IPS-18c (cell line): ENCODE measurements around the gene B4GALT3.
A peak's percentile ranks its signal among the peaks of the same experiment; 100 is the strongest.

Source experiments
- H3K4me3 ChIP-seq: 2 replicates; pipeline ENCODE4 v1.7.0; 2013; ENCODE audit warnings: low read depth, mild to moderate bottlenecking, low read length, moderate library complexity; ENCODE audit not compliant: insufficient read depth
- H3K9me3 ChIP-seq: one replicate; pipeline ENCODE4 v1.6.1; 2013; ENCODE audit warnings: mild to moderate bottlenecking, low read length, moderate library complexity; ENCODE audit not compliant: control insufficient read depth, insufficient read depth

Gene B4GALT3

DNA sequence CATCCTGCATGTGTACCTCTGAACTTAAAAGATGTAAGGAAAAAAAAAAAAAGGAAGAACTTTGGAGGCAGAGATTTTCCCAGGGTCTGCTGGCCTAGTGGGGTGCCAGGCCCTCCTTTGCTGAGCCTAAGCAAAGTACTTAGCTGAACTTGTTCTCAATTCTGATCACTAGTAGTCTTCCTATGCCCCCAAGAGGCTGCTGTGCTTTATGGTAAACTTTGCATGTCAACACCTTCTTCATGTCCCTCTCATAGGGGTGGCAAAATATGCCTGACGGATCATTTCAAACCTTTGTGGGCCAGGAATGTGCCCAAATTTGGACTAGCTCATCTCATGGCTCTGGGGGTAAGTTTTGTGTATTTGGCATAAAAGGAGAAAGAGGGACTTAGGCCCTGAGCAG, 19.4 kb downstream of the B4GALT3 start:
- no peak overlapping the region for H3K4me3 ChIP-seq
- no peaks in the 10 kb centered on the region for H3K9me3 ChIP-seq

DNA sequence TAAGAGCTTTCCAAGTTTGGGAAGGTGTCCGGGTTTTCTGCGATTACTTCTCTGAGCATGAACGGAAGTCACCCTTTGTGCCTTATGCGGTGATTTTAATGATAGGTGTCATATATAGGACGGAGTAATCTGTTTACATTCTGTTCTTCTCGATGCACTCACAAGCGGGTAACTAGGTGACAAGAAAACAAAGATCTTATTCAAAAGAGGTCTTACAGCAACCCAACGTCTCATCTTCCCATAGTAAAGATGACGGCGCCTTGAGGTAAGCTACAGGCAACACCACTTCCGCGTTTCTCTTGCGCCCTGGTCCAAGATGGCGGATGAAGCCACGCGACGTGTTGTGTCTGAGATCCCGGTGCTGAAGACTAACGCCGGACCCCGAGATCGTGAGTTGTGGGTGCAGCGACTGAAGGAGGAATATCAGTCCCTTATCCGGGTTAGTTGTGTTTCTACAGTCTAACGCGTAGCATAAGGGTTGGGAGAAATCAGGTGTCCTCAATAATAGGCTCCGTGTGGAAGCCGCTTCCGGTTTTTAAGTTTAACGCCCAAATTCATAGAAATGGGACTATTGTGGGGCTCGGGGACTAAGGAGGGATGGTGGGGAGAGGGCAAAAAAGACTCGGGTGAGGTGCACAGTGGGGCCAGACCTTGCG, 23.5 kb downstream of the B4GALT3 start, which contains the start of gene UFC1:
Gene UFC1, plus strand, starts transcription at position 297 of the 656 bp plus-strand sequence. Its CDS starts 20 bp downstream, at position 317.
- Histone ChIP-seq H3K9me3 (no peaks in the 10 kb centered on the region), H3K4me3 (peak within 1 kb of the TSS; percentile 62)

DNA sequence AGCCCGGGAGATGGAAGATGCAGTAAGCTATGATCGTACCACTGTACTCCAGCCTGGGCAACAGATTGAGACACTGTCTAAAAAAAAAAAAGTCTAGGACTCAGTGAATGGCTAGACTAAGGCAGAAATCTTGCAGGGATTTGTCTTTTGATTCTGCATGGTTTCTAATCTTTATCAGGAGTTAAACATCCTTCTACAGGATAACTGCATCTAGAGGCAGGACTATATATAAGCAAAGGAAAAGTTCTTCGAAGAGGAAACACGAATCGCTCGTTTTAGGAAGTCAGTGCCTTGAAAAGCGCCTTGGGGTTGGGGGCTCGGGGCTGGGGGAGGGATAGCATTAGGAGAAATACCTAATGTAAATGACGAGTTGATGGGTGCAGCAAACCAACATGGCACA, 24.1 kb downstream of the B4GALT3 start:
- H3K9me3 ChIP-seq = no peaks in the 10 kb centered on the region
- H3K4me3 ChIP-seq = no peak overlapping the region

DNA sequence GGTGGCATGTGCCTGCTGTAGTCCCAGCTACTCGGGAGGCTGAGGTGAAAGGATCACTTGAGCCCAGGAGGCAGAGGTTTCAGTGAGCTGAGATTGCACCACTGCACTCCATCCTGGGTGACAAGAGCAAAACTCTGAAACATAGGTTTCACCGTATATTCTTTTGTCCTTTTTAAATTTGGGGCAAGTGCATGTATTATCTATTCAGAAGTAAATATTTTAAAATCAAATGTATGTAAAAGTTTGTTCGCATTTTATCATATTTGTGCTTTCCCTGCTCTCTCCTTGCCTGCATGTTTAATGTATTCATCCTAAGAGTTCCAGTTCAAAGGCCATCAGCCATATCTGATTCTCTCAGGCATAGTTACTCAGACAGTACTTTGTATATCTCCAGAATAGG, 31.5 kb downstream of the B4GALT3 start:
- no peaks in the 10 kb centered on the region for H3K9me3 ChIP-seq
- no peak overlapping the region for H3K4me3 ChIP-seq

DNA sequence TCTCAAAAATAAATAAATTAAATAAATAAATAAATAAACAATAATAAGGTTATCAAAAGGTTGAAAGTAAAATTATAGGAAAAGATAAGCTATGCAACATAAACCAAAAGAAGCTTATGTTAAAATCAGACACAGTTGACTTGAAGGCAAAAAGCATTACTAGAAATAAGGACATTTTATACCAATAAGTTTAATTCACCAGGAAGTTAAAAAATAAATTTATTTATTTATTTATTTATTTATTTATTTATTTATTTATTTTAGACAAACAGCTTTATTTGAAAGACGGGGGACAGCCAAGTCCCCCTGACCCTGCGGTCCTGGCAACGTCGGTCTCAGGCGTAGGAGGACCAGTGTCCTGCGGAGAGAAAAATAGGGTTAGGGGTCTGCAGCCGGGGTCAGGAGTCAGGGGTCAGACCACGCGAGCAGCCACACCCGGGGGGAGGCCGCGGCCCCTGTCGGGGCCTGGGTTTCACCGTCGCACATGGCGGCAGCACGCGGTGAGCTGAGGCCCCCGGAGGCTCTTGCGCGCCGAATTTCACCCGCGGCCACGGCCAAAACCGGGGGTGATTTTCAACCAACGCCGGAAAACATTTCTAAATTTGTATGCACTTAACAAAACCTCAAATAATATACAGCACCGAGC, 36.4 kb downstream of the B4GALT3 start:
- Histone ChIP-seq H3K4me3 (no peak overlapping the region), H3K9me3 (no peaks in the 10 kb centered on the region)

DNA sequence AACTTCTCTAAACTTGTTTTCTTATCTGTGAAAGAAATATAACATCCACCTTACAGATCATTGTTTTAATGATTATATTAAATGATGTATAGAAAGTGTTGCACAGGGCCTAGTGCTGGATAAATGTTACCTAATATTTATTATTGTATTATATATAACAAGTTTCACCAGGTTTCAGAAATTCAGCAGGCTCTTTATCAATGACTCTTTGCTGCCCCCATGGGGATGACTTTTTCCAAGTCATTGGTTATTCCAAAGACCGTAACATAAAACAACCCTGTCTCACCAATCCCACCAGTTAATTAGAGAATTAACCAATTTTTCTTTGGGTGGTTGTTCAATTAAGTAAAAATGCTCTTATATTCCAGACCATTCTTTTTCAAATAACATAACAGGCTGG, 37.5 kb downstream of the B4GALT3 start:
- H3K4me3 ChIP-seq = no peak overlapping the region
- H3K9me3 ChIP-seq = no peaks in the 10 kb centered on the region

DNA sequence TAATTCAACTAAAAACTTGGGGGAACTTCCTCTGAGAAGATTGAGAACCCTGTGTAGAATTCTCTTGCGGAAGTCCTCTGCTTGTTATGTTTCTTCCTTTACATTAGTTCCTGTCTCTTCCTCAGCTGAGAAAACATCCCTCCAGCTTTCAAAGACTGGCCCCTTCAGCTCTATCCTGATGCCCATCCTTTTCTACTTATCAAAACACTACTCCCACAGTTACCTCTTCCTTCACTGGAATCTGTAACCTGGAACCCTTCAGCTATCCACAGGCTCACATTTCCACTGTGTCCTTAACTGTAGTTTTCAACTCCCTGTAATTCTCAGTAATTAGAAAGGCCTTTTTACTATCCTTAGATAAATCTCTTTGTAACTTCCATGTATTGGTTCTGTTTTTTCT, 38.9 kb downstream of the B4GALT3 start:
- Histone ChIP-seq H3K4me3 (no peak overlapping the region), H3K9me3 (no peaks in the 10 kb centered on the region)

DNA sequence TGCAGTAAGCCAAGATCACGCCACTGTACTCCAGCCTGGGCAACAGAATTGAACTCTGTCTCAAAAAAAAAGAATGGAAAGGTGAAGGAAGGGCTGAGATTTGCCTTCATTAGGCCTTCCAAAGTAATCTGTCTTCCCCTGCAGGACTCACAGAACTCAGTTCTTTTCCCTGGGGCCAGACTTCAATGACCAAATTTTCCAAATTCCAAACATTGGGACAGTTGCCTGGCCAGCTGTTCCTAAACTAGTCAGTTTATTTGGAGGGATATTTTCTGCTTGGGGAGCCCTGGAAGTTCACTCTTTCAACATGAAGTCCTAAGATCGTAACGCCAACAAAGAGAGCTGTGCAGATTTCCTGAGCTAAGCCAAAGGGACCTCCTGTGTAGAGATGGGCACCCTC, 39.4 kb downstream of the B4GALT3 start:
- Histone ChIP-seq H3K9me3 (no peaks in the 10 kb centered on the region), H3K4me3 (no peak overlapping the region)

DNA sequence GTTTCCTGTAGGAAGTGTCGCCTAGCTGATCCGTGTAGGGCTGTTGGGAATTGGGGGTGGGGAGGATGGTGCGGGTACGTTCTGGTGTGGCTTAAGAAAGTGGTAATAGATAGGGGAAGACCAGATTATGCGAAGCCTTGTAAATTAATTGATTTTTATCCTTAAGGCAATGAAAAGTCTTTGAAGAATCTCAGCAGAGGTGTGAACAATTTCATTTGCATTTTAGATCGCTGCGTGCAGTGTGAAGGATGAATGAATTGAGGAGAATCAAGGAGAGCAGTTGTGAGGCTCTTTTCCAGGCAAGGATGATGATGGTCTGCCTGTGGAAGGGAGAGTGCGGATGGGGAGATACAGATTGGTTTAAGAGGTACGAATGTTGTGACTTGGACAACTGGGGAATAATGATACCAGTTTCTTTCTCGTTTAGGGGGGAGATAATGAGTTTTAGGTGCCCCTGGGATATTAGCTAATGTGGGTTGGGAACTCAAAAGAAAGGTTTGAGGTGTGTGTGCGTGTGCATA, 44.0 kb downstream of the B4GALT3 start:
- no peaks in the 10 kb centered on the region for H3K9me3 ChIP-seq

DNA sequence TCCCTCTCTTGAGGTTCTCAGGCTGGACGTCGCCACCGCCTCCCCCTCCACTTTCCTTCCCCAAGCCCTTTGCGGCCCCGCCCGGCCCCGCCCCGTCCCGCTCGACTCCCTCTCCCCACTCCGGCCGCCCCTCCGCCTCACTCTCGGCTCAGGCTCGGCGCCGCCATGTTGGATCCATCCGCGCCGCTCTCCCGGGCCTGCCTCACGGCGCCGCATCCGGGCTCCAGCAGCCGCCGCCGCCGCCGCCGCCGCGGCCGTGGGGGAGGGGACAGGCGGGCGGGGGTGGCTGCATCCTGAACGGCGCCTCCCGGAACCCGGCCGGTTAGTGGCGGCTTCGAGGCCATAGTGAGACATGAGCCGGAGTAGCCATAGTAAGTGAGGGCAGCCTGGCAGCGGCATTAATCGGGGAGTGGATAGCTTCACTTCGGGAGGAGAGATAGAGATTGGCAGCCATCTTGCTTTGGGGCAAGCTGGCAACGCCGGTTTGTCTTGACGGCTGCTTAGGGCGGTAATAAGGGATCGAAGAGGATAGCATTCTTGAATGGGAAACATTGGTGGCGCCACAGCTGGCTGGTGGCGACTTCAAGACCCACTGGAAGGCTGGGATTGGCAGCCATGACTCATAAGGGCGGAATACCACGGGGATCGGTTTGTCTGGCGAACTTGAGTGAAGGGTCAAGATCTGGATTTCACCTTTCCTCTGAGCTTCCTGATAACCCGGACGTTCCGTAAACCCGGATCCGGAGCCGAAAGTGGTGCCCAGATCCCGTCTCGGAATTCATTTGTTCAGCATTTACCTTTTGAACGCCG, 44.7 kb downstream of the B4GALT3 start, which contains the start of gene DEDD:
Gene DEDD, minus strand, starts transcription at position 258 of the 810 bp plus-strand sequence. CDS start 8,205 bp downstream, outside the sequence.
- H3K9me3 ChIP-seq = no peaks in the 10 kb centered on the region
- peak within 1 kb of the TSS; percentile 93 for H3K4me3 ChIP-seq

More for the DNA sequence above, 44.0 kb downstream of the B4GALT3 start:
- H3K4me3 ChIP-seq = peak overlapping the region; percentile 93

DNA sequence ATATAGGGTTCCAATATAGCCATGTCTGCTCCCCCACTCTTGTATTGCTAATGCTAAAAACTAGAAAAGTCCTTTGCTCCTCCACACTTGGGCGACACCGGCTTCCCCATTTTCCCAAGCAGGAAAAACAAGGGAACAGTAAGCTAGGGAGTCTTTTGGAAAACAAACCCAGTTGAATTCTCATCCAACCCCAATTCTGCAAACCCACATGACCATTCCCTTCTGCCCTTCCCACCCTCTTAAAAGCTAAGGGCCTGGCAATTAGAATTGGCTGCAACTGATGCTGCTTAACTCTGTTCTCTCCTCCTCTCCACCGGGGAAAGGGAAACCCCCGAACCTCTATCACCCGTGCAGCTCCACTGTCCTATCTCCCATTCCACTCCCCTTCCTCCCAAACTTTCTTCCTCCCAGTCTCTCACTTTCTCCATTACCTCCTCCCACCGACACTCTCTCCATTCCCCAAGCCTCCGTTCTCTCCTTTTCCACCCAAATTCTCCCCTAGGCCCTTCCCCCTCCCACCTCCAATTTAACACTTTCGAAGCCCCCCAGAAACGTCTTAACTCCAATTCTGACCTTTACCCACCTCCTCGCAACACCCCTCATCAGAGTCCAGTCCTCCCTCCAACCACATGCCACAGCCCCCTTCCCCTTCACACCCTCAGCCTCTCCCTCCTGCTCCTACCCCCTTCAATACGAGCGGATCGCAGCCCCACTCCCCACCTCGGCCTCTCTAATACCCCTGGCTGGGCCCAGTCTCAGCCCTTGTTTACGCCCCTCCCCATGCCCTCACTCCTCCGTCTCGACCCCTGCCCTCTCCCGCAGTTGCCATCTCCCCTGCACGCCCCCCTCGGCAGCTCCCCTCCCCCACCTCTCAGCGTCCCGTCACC, 45.5 kb downstream of the B4GALT3 start:
- no peaks in the 10 kb centered on the region for H3K9me3 ChIP-seq
- peak overlapping the region; percentile 93 for H3K4me3 ChIP-seq

DNA sequence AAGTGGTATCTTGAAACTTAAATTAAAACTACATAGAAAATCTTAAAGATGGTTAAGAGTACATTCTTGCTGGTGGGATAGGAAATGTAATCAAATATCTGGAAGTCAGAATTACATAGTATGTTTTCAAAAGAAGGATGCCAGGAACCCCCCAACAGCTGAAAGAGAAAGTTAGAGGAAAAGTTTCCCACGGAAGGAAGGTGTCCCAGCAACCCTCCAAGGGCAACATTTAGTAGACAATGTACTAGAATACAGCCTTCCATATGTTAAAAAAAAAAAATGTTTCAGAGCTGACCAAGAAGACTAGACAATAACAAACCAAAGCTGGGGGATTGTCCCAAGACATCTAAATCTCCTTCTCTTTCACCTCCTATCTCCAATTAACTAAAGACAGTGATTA, 47.0 kb downstream of the B4GALT3 start:
- no peaks in the 10 kb centered on the region for H3K9me3 ChIP-seq
- H3K4me3 ChIP-seq = no peak overlapping the region

DNA sequence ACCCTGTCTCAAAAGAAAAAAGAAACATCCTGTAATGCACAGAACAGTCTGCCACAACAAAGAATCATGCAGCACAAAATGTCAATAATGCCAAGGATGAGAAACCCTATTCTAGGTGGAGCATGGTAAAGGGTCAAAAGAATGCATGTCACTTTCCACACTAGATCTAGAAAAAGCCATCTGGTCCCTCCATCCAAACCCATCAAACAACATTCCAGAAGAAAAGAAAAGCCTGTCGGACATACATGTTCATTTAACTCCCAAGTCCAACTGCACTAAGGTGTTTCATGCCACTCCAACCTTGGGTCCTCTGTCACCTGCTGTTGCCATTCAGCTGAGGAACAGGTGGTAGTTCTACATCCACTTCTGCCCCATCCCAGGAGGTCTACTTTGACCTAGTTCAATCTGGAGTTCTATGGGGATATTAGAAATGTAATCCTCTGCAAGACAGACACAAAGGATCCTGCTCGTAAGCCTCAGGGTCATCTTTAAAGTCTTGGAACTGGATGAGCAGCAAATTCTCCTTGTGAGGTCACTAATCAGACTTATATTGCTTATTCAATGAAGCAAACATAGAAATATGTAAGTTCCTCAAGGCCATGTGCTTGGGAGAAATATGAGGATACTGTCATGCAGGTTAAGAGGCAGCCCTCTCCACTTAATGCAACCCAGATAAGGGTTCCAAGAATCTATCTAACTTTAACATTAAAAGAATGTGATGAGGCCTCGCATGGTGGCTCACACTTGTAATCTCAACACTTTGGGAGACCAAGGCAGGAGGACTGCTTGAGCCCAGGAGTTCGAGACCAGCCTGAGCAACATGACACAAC, 48.5 kb downstream of the B4GALT3 start:
- Histone ChIP-seq H3K9me3 (no peaks in the 10 kb centered on the region), H3K4me3 (no peak overlapping the region)

DNA sequence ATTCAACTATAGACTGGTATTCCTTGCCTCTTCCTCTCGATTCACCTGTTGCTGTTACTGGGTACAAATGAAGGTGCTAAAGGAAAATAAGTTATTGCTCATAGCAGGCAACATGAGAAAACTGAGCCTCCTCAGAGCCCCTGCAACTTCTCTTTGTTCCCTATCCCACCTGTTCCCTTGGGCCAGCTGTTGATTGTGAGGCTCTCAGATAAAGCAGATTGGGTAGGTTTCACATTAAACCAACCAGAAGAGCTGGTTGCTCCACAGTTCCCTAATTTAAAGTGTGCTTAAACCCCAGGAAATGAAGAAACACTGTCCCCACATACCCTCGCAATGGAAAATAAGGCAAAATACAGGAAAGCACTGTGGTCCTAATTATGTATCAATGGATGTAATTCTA, 49.7 kb downstream of the B4GALT3 start:
- Histone ChIP-seq H3K4me3 (no peak overlapping the region), H3K9me3 (no peaks in the 10 kb centered on the region)

DNA sequence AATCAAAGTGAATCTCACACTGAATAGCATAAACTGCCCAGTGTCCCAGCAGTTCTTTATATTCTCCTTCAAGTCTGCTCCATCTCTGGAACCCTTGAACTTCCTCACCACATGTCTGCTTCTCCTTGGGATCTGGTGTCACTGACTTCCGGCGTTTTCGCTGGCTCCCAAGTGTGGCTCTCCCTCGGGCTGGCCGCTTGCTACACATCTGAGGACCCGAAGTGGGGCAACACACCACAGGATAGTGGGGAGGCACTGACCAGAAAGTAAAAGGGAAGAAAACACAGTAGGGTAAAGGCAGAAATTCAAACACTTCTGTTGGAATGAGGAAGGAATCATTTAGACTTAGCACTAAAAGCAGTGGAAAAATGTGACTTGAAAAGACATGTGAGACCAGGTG, 54.3 kb downstream of the B4GALT3 start:
- H3K9me3 ChIP-seq = no peaks in the 10 kb centered on the region
- H3K4me3 ChIP-seq = no peak overlapping the region

DNA sequence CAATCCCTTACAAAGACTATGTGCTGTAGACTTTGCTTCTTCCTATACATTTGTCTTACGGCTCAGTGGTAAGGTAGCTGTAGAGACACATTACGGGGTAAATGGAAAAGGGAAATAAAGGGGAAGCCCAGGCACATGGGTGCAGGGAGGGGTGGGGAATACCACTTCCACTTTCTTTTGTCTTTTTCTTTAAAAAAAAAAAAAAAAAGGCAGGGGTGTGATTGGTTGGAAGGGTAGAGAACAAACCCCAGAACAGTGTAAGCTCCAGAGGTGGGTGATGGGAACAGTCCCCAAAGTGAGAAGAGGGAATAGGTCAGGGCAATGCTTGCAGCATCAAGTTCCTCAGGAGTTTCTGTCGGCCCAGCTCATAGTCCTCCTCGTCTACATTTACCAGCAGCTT, 55.5 kb downstream of the B4GALT3 start:
- Histone ChIP-seq H3K9me3 (no peaks in the 10 kb centered on the region), H3K4me3 (no peak overlapping the region)
